ENCODE results near the gene RCN1. TPM values are rescaled to one million over a fixed set of nuclear protein-coding genes. Genes with fewer than 3 reads are reported as not detected.

The RCN1 gene
- total and polyA plus RNA-seq, 2 experiments from 2014 or later = 107 to 140 TPM

GRCh38 chr11:32052215-32052614 is 38.7 kb upstream of the RCN1 start (continued):
- TF ChIP-seq, protein P1, sequence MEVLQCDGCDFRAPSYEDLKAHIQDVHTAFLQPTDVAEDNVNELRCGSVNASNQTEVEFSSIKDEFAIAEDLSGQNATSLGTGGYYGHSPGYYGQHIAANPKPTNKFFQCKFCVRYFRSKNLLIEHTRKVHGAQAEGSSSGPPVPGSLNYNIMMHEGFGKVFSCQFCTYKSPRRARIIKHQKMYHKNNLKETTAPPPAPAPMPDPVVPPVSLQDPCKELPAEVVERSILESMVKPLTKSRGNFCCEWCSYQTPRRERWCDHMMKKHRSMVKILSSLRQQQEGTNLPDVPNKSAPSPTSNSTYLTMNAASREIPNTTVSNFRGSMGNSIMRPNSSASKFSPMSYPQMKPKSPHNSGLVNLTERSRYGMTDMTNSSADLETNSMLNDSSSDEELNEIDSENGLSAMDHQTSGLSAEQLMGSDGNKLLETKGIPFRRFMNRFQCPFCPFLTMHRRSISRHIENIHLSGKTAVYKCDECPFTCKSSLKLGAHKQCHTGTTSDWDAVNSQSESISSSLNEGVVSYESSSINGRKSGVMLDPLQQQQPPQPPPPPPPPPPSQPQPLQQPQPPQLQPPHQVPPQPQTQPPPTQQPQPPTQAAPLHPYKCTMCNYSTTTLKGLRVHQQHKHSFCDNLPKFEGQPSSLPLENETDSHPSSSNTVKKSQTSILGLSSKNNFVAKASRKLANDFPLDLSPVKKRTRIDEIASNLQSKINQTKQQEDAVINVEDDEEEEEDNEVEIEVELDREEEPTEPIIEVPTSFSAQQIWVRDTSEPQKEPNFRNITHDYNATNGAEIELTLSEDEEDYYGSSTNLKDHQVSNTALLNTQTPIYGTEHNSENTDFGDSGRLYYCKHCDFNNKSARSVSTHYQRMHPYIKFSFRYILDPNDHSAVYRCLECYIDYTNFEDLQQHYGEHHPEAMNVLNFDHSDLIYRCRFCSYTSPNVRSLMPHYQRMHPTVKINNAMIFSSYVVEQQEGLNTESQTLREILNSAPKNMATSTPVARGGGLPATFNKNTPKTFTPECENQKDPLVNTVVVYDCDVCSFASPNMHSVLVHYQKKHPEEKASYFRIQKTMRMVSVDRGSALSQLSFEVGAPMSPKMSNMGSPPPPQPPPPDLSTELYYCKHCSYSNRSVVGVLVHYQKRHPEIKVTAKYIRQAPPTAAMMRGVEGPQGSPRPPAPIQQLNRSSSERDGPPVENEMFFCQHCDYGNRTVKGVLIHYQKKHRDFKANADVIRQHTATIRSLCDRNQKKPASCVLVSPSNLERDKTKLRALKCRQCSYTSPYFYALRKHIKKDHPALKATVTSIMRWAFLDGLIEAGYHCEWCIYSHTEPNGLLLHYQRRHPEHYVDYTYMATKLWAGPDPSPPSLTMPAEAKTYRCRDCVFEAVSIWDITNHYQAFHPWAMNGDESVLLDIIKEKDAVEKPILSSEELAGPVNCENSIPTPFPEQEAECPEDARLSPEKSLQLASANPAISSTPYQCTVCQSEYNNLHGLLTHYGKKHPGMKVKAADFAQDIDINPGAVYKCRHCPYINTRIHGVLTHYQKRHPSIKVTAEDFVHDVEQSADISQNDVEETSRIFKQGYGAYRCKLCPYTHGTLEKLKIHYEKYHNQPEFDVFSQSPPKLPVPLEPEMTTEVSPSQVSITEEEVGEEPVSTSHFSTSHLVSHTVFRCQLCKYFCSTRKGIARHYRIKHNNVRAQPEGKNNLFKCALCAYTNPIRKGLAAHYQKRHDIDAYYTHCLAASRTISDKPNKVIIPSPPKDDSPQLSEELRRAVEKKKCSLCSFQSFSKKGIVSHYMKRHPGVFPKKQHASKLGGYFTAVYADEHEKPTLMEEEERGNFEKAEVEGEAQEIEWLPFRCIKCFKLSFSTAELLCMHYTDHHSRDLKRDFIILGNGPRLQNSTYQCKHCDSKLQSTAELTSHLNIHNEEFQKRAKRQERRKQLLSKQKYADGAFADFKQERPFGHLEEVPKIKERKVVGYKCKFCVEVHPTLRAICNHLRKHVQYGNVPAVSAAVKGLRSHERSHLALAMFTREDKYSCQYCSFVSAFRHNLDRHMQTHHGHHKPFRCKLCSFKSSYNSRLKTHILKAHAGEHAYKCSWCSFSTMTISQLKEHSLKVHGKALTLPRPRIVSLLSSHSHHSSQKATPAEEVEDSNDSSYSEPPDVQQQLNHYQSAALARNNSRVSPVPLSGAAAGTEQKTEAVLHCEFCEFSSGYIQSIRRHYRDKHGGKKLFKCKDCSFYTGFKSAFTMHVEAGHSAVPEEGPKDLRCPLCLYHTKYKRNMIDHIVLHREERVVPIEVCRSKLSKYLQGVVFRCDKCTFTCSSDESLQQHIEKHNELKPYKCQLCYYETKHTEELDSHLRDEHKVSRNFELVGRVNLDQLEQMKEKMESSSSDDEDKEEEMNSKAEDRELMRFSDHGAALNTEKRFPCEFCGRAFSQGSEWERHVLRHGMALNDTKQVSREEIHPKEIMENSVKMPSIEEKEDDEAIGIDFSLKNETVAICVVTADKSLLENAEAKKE (CRISPR knock-in tag; IDR thresholded peaks at IDR 0.05) = no peak

GRCh38 chr11:32053151-32053888 is 37.6 kb upstream of the RCN1 start:
- H3K4me3 Mint-ChIP-seq = no peak overlapping the region
- TF ChIP-seq ZNF331 (CRISPR knock-in tag; IDR thresholded peaks at IDR 0.05; ENCODE audit: low read depth) = no peak
- no peak for TF ChIP-seq NANOG (IDR thresholded peaks at IDR 0.05; ENCODE audit: borderline replicate concordance)
- no peak for TF ChIP-seq JUNB (IDR thresholded peaks at IDR 0.05; ENCODE audit: unreplicated experiment)
- no peak for TF ChIP-seq EZH2 (IDR thresholded peaks at IDR 0.05; ENCODE audit: low read depth, unreplicated experiment)
- TF ChIP-seq, protein P1 (CRISPR knock-in tag; IDR thresholded peaks at IDR 0.05) = no peak

More at GRCh38 chr11:32053151-32053888, 37.6 kb upstream of the RCN1 start:
- Mint-ChIP-seq H3K36me3 (ENCODE audit: low read depth) (no peaks in the 10 kb centered on the region), H3K27me3 (ENCODE audit: insufficient read depth, low read depth, poor library complexity) (peaks cover 5% of the 10 kb centered on the region), H3K4me1 (peaks cover 2% of the 10 kb centered on the region; the same call in 1 of the 3 replicates), H3K9me3 (no peaks in the 10 kb centered on the region), H3K27ac (no peak overlapping the region)
- no peaks in the 10 kb centered on the region for H3F3A ChIP-seq (replicated peaks; ENCODE audit: low read depth)
- H3K36me3 ChIP-seq (ENCODE audit: insufficient read depth) = no peaks in the 10 kb centered on the region
- ATAC-seq (no peak), DNase-seq (ENCODE audit: low spot score) (no peak)
- no peaks in the 10 kb centered on the region for H3K27me3 ChIP-seq (ENCODE audit: insufficient read depth)
- no peak overlapping the region for H3K4me2 ChIP-seq
- peaks cover 12% of the 10 kb centered on the region for H3K9me2 ChIP-seq (ENCODE audit: insufficient read depth)
- no peaks in the 10 kb centered on the region; the same call in 1 of the 2 replicates for H3K4me1 ChIP-seq (ENCODE audit: insufficient read depth)
- H4K20me1 ChIP-seq (replicated peaks; ENCODE audit: insufficient read depth) = no peaks in the 10 kb centered on the region
- H3K27ac ChIP-seq (ENCODE audit: low read depth) = no peak overlapping the region
- no peak overlapping the region for H3K4me3 ChIP-seq
- no peaks in the 10 kb centered on the region for H3K79me2 ChIP-seq (replicated peaks; ENCODE audit: insufficient read depth)
- no peak overlapping the region for H2AFZ ChIP-seq
